CD14-positive monocyte (primary cell): ENCODE results near the gene ZNF749. TPM values are rescaled to one million over a fixed set of nuclear protein-coding genes. Genes with fewer than 3 reads are reported as not detected.
A peak's percentile ranks its signal among the peaks of the same experiment; 100 is the strongest.

Experiments
- DNase-seq, 3 donors: peaks; one replicate each; pipeline ENCODE4 v3.0.0-alpha.2; 2011 to 2022
- H2AFZ ChIP-seq: 2 replicates; pipeline ENCODE4 v1.6.0; 2012; ENCODE audit warnings: mild to moderate bottlenecking, low read depth, low read length, inconsistent platforms; ENCODE audit not compliant: insufficient read depth, poor library complexity, severe bottlenecking
- H3K27ac ChIP-seq, 2 donors: 1 replicate in 1 of 2; 2 replicates in 1 of 2; pipeline ENCODE4 v1.5.1; 2012 to 2013; ENCODE audit warnings: low read length in 2 of 2, control low read depth in 1 of 2, inconsistent platforms in 1 of 2, low read depth in 1 of 2, mild to moderate bottlenecking in 1 of 2
- H3K27me3 ChIP-seq, 2 donors: one replicate each; pipeline versions ENCODE4 v1.6.0 to v1.6.1; 2011 to 2013; ENCODE audit warnings: low read length in 2 of 2; ENCODE audit not compliant: control insufficient read depth in 2 of 2, insufficient read depth in 2 of 2
- H3K36me3 ChIP-seq, 2 donors: replicated peaks in 1 of 2; 1 replicate in 1 of 2; 2 replicates in 1 of 2; pipeline versions ENCODE4 v1.5.1 to v1.6.1; 2012 to 2013; ENCODE audit warnings: low read length in 2 of 2, control low read depth in 1 of 2, inconsistent platforms in 1 of 2, mild to moderate bottlenecking in 1 of 2; ENCODE audit not compliant: insufficient read depth in 2 of 2, control insufficient read depth in 1 of 2
- H3K4me1 ChIP-seq, 2 donors: 1 replicate in 1 of 2; 2 replicates in 1 of 2; pipeline versions ENCODE4 v1.5.1 to v1.6.1; 2012 to 2013; ENCODE audit warnings: low read length in 2 of 2, control low read depth in 1 of 2, inconsistent platforms in 1 of 2, mild to moderate bottlenecking in 1 of 2, moderate library complexity in 1 of 2; ENCODE audit not compliant: insufficient read depth in 2 of 2, control insufficient read depth in 1 of 2
- H3K4me2 ChIP-seq: replicated peaks from 2 replicates; pipeline ENCODE3; 2012; ENCODE audit warnings: low read length, moderate library complexity, mild to moderate bottlenecking; ENCODE audit not compliant: poor library complexity, severe bottlenecking; ENCODE audit errors: extremely low read depth
- H3K4me3 ChIP-seq, 3 experiments: fragments of 200-600 bp in 1 of 3; sonication (generic) in 1 of 3; replicated peaks in 1 of 3; 1 replicate in 2 of 3; 2 replicates in 1 of 3; pipeline ENCODE4 v1.5.1; 2011 to 2013; ENCODE audit warnings: low read length in 3 of 3, mild to moderate bottlenecking in 3 of 3, control low read depth in 2 of 3, low read depth in 2 of 3, inconsistent platforms in 1 of 3, moderate library complexity in 1 of 3
- H3K79me2 ChIP-seq: 2 replicates; pipeline ENCODE4 v1.6.0; 2012; ENCODE audit warnings: mild to moderate bottlenecking, control low read depth, inconsistent platforms, low read length, moderate library complexity; ENCODE audit not compliant: insufficient read depth
- H3K9ac ChIP-seq: 2 replicates; pipeline ENCODE4 v1.6.0; 2017; ENCODE audit warnings: low read length, mild to moderate bottlenecking; ENCODE audit not compliant: insufficient read depth, poor library complexity, severe bottlenecking
- H3K9me3 ChIP-seq, 2 donors: replicated peaks in 1 of 2; 1 replicate in 1 of 2; 2 replicates in 1 of 2; pipeline versions ENCODE4 v1.5.1 to v1.6.1; 2012 to 2013; ENCODE audit warnings: low read length in 2 of 2, control low read depth in 1 of 2; ENCODE audit not compliant: control insufficient read depth in 1 of 2, insufficient read depth in 1 of 2
- H4K20me1 ChIP-seq: 2 replicates; pipeline ENCODE4 v1.6.0; 2012; ENCODE audit warnings: mild to moderate bottlenecking, low read length, control low read depth, moderate library complexity; ENCODE audit not compliant: insufficient read depth
- H3K27ac Mint-ChIP-seq, 7 donors: one replicate each; pipeline ENCODE4 v1.8.0; 2020; ENCODE audit warnings: mild to moderate bottlenecking in 7 of 7, mixed read lengths in 7 of 7, moderate library complexity in 6 of 7, inconsistent platforms in 2 of 7
- H3K27me3 Mint-ChIP-seq, 3 donors: one replicate each; pipeline ENCODE4 v1.8.0; 2021 to 2022; ENCODE audit warnings: low read depth in 3 of 3, mild to moderate bottlenecking in 3 of 3, mixed read lengths in 3 of 3, moderate library complexity in 3 of 3, inconsistent platforms in 1 of 3
- H3K36me3 Mint-ChIP-seq, 2 donors: one replicate each; pipeline ENCODE4 v1.8.0; 2020; ENCODE audit warnings: mixed read lengths in 2 of 2, inconsistent platforms in 1 of 2, mild to moderate bottlenecking in 1 of 2
- H3K4me1 Mint-ChIP-seq: one replicate; pipeline ENCODE4 v1.8.0; 2020; ENCODE audit warnings: mild to moderate bottlenecking, mixed read lengths
- H3K4me3 Mint-ChIP-seq, 2 donors: one replicate each; pipeline ENCODE4 v1.8.0; 2020; ENCODE audit warnings: mild to moderate bottlenecking in 2 of 2, mixed read lengths in 2 of 2, moderate library complexity in 1 of 2
- H3K9me3 Mint-ChIP-seq, 7 donors: one replicate each; pipeline ENCODE4 v1.8.0; 2020 to 2022; ENCODE audit warnings: mixed read lengths in 7 of 7, mild to moderate bottlenecking in 6 of 7, moderate library complexity in 6 of 7, inconsistent platforms in 2 of 7
- CTCF ChIP-seq: fragments of 200-600 bp; IDR thresholded peaks from one replicate; pipeline ENCODE4 v1.8.0; 2022; ENCODE audit warnings: antibody characterized with exemption, mild to moderate bottlenecking
- WGBS: methylation state at CpG from one replicate; pipeline ENCODE4 v1.1.5; 2013; ENCODE audit warnings: missing lambda C conversion rate; ENCODE audit not compliant: insufficient coverage; 5-methylcytosine and 5-hydroxymethylcytosine counted together
- intact Hi-C, 2 donors: fragments of 100-400 bp; cut with micrococcal nuclease; formaldehyde crosslinking; loops; one replicate each; pipeline versions ENCODE4 v1.15.0 to v1.15.1; 2023
- polyA plus RNA-seq, 3 donors: library from polyadenylated mRNA; depleted of rRNA in 1 of 3; unstranded in 2 of 3; stranded (reverse) in 1 of 3; fragments of 300-500 nt in 2 of 3; fragments of >200 nt in 1 of 3; fragmentation: Illumina TruSeq in 2 of 3; gene quantifications; 1 replicate in 2 of 3; 2 replicates in 1 of 3; pipeline ENCODE4 v1.2.3, GENCODE V29; 2012 to 2021

The ZNF749 gene
- polyA plus RNA-seq, 3 donors: 3.4 to 9.0 (median 3.7) TPM

GRCh38 chr19:57452307-57452706 is 17.2 kb downstream of the ZNF749 start:
- Histone ChIP-seq H3K27ac (no peak overlapping the region), H4K20me1 (no peaks in the 10 kb centered on the region), H2AFZ (no peak overlapping the region), H3K79me2 (no peaks in the 10 kb centered on the region), H3K4me3 (no peak overlapping the region), H3K9ac (no peak overlapping the region), H3K36me3 (no peaks in the 10 kb centered on the region), H3K4me2 (no peak overlapping the region), H3K27me3 (no peaks in the 10 kb centered on the region), H3K4me1 (no peaks in the 10 kb centered on the region), H3K9me3 (peaks cover 59 to 79% of the 10 kb centered on the region in 2 donors)
- Mint-ChIP-seq H3K9me3 (peaks cover 35 to 80% (median 68%) of the 10 kb centered on the region in 7 donors), H3K4me3 (no peak overlapping the region), H3K27ac (no peak overlapping the region), H3K4me1 (no peaks in the 10 kb centered on the region), H3K36me3 (peaks cover 3% of the 10 kb centered on the region in 2 donors), H3K27me3 (peaks cover 0 to 3% (median 0%) of the 10 kb centered on the region in 3 donors)
- DNase-seq: no peak
- intact Hi-C loops: no loop called here
- no peak for TF ChIP-seq CTCF
- WGBS: no CpG with 5 or more reads among the region's 3 CpGs

- intact Hi-C loops: no loop called here
- H3K27ac Mint-ChIP-seq: no peak overlapping the region
- peak in 2 of 3 donors; percentile 4 to 11 for DNase-seq
- whole genome bisulfite sequencing: 90% methylated on average over 4 of the region's 5 CpGs
- peaks cover 0 to 2% (median 0%) of the 10 kb centered on the region in 3 donors for H3K27me3 Mint-ChIP-seq
- H2AFZ ChIP-seq: no peak overlapping the region
- H3K79me2 ChIP-seq: no peaks in the 10 kb centered on the region
- peaks cover 39 to 78% of the 10 kb centered on the region in 2 donors for H3K9me3 ChIP-seq
- H3K9me3 Mint-ChIP-seq: peaks cover 30 to 86% (median 79%) of the 10 kb centered on the region in 7 donors
- H3K4me1 ChIP-seq: no peaks in the 10 kb centered on the region
- no peak overlapping the region for H3K4me3 Mint-ChIP-seq
- H4K20me1 ChIP-seq: no peaks in the 10 kb centered on the region
- no peak overlapping the region for H3K4me2 ChIP-seq
- peaks cover 0 to 13% of the 10 kb centered on the region in 2 donors for H3K36me3 ChIP-seq
- peak; percentile 30 for TF ChIP-seq CTCF
- no peaks in the 10 kb centered on the region for H3K27me3 ChIP-seq
- peaks cover 2 to 15% of the 10 kb centered on the region in 2 donors for H3K36me3 Mint-ChIP-seq
- no peak overlapping the region for H3K4me3 ChIP-seq
- H3K27ac ChIP-seq: no peak overlapping the region
- no peak overlapping the region for H3K9ac ChIP-seq
- no peaks in the 10 kb centered on the region for H3K4me1 Mint-ChIP-seq
Measured at GRCh38 chr19:57465680-57466381, 30.7 kb downstream of the ZNF749 start.
